Suppressor macrophage (primary cell): ENCODE data around the gene LHX1.

Source experiments
- DNase-seq, 4 experiments: peaks; one replicate each; pipeline ENCODE4 v3.0.0-alpha.2; 2020 to 2022

The LHX1 gene

DNA sequence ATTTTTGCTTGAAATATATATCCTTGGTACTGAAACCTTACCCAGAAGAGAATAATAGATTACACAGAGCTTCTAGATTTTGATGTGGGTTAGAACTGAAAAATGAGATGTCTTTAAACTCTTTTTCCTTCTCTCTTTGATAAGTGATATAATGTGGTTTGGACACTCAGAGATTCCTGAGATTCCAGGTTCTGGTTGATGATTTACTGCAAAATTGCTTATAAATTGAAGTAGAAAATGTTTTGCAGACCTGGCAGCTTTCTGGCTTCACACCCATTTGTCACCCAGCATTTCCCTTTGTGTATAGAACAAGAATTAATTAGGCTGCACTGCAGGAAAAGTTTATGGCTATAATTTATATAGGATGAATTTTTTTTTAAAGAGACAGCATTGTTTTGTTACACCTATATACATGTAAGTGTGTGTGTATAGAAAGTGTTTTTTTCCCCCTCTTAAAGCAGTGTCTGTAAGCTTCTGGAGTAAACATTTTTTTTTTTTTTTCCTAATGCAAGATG lies 35.0 kb downstream of the LHX1 start:
- DNase-seq = no peak

DNA sequence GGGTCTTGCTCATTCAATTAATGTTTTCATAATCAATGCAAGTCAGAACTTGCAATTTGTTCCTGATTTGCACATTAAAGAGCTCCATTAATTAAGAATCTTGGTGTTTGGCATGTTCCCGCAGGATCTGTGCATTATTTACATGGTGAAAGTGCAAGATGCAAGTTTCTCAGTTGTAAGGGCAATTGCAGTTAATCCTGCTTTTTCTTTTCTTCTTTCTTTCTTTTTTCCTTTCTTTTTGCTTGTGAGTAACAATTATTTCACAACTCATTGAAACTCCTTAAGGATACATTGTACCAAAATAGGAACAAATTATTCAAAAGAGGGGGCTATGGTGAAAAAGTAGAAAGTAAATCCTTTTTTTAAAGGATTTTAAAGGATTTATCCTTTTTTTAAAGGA lies 35.6 kb downstream of the LHX1 start:
- DNase-seq = no peak

DNA sequence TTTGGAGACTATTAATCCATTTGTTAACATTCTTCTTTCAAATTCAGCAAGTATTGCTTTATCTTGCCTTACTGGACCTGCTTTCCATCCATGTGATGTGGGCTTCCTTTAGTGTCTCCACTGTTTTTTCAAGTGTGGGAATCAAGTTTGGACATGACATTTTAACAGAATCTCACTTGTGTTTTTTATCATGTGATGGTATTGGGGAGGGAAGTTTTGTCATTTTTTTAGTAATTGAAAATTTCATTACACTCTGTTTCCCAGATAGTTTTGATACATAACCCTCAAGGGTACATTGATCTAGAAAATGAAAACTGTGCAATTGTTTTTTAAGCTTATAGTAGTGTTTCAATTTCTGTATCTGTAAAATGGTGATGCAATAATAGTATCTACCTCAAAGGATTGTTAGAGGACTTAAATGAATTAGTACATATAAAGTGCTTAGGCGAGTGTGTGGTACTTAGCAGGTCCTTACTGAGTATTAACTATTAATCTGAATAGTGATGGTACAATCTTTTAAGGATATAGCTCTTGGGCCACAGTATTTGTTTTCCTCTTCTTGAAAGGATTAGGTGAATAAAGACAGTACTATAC lies 38.7 kb downstream of the LHX1 start:
- DNase-seq = no peak

DNA sequence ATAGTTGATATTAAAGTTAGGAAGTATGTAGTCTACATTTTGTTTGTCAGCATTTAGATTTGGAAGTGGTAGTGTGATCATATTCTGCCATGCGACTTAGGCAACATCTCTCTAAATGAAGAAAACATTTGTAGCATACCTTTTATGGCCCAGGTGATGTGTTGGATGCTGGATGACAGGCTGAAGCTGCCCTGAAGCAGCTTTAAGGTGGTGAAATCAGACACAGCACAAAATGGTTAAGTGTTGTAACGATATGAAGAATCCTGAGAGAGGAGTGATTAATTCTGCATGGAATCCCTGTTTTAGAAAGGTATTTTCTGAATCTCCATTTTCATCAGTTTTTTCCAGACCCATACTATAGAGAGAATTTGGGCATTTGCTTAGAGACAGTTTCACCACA lies 39.8 kb downstream of the LHX1 start:
- DNase-seq = no peak

DNA sequence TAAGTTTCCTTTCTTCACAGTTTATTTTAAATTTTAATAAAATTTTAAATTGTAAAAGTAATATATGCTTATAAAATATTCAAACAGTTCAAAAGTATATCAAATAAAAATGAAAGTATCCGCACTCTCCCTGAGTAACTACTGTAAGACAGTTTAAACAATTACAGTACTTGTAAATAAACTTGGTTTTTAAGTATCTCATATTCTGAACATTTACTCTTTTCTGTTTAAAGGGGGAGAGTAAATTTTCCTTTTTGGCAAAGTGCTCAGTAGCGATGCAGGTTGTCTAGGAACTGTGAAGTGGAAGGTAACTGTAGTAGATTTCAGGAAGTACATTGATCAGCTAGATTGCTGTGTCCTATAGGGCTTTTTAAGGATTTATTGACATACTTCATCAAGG lies 40.3 kb downstream of the LHX1 start:
- DNase-seq = no peak

DNA sequence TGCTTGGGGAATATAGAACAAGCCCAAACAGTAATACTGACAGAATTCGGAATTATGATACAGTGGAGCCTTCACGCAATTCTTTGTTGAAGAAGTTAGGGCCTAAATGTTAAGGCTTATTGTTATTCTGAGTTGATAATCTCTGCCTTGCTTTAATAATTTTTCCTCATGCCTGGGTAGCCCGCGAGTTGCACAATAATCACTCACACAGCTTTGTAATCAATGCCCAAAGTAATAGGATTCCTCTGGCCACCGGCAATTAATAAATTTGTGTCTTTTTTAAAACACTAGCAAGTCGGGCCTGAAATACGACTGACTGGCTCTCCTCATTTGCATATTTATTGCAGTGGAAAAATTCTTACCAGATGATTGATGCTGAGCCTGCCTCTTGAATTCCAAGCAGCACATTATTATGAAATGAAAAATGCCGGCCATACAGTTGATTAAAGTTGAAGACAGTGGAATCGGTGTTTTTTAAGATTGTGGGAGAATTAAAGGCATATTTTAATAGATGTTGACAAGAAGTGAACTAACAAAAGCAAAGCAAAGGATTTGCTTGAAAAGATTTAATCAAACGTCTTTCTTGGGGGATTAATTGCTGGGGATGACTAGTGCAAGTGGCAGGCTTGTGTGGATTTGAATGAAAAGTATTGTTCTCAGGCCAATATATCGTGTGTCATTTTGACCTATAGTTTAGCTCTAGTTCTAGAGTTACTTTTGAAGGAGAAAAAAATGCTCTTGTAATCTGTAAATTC lies 41.7 kb downstream of the LHX1 start:
- DNase-seq = no peak

DNA sequence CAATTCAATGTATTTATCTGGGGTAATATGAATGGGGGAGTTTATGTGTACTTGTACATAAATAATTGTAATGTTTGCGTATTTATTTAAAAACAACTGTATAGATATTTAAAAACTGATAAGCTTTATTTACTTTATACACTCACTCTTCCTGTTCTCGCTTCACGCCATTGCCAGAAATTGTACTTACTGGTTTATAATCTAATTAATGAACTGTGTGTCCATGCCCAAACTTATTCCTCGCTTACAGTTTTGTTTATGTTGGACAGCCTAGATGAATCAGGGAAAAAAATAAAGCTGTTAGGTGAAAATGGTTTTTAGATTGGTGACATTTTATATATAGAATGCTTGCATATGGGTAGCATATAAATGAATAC lies 42.3 kb downstream of the LHX1 start:
- DNase-seq = no peak

DNA sequence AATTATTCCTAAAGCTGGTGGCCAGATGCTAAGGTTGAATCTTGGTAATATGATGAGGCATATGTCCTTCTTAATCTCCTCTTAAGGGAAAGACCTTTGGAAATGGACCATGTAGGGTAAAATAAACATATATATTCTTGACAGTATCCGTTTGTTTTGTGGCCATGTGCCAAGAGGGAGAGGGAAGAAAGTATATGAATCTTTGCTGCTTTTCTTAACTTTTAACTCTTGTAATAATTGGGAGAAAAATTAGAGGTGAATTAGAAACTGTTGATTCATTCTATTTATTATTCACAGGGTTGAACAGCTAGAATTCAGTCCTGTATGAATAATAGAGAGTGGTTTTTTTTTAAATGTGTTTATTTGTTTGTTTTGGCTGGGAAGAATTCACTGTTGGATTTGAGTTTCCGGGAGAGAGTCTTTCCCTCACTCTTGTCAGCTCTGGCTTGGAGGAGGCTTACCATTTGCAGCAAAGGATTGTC lies 43.0 kb downstream of the LHX1 start:
- no peak for DNase-seq

DNA sequence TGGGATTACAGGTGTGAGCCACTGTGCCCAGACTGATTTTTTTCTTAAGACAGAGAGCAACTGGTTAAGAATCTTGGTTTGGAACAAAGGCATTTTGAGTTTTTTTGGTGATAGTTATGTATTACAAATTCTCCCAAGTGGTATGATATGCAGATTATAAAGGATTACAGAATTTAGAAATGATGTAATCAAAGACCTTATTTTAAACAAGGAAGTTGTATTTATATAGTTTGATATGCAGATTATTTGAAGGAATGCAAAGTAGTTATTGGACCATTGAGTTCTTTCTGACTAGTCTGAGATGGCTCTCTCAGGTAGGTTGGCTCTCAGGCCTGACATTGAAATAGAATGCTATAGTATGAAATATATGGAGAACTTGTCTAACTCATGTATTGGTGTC lies 46.3 kb downstream of the LHX1 start:
- no peak for DNase-seq

DNA sequence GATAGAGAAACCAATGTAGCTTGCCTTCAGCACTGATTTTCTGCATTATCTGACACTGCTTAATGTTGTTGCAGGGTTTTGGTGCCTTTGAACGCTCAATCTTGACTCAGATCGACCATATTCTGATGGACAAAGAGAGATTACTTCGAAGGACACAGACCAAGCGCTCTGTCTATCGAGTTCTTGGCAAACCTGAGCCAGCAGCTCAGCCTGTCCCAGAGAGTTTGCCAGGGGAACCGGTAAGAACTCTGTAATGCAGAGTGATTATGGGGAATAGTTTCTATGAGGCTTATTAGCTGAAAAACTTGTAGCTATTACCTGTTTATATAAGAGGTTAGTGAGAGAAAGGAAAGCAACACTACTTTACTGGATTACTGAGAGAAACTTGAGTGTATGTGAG lies 51.9 kb downstream of the LHX1 start:
- no peak for DNase-seq

DNA sequence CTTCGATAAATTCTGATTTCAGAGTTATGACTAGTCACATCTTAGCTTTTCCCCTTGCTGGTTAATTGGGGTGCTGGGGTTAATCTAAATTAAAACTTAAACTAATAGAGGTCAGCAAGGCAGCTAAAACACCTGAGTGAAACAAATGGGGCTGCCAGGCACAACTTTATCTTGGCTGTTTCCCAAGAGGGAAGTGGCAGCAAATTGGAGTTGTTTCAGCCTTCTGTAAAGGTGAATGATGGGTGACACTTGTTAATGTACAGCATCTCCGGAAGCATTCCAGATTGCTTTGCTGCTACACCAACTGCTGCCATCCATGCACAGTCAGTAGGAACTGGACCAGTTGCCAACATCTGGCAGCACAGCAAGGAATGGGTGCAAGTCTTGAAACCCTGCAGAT lies 55.4 kb downstream of the LHX1 start:
- no peak for DNase-seq

DNA sequence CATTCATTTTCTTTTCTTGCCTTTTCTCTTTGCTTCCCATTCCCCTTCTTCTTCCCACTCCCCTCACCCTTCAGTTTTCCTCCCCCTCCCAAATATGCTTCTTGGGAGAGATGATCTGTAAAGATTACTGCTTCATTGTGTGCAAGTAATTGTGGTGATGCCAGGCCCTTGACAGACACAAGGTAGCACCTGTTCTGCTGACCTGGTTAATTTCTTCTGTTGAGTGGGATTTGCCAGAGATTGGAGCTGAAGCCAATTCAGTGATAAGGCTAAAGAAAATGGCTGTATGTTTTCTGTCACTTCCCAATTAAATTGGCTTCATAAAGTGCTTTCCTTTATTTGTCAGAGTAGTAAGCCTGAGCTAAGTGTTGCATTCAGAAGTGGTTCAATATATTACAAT lies 56.0 kb downstream of the LHX1 start:
- DNase-seq = no peak
